GM12878 (cell line): ENCODE results near the gene FURIN. TPM values are rescaled to one million over a fixed set of nuclear protein-coding genes. Genes with fewer than 3 reads are reported as not detected.

Source experiments
- ATAC-seq: fragments of 200-7000 bp; cut with Tn5 transposase; 3 replicates; pipeline ENCODE4 v1.9.1; 2020; ENCODE audit warnings: mild to moderate bottlenecking, moderate library complexity
- BruUV-seq: library from RNA; stranded (reverse); fragments of 400-500 nt; replicated peaks from 2 replicates; lab custom pipeline; 2021; lab: Mats Ljungman, UMichigan
- CTCF ChIA-PET: fragments of 300-600 bp; sonication (Branson Sonifier 250); formaldehyde crosslinking; extraction: SDS; loops from one replicate; lab custom pipeline; 2021; ENCODE audit warnings: inconsistent platforms; lab: Yijun Ruan, JAX
- POLR2A ChIA-PET: fragments of 350-600 bp; formaldehyde crosslinking; extraction: SDS; loops from one replicate; lab custom pipeline; 2021; ENCODE audit warnings: inconsistent platforms; lab: Charles Lee
- RAD21 ChIA-PET: fragments of 300-600 bp; sonication (Branson Sonifier 250); formaldehyde crosslinking; loops from one replicate; lab custom pipeline; 2023; ENCODE audit warnings: antibody characterized with exemption; ENCODE audit not compliant: unreplicated experiment; lab: Charles Lee
- SMC1A ChIA-PET: fragments of 300-600 bp; sonication (Branson Sonifier 250); formaldehyde crosslinking; loops from one replicate; lab custom pipeline; 2023; ENCODE audit not compliant: unreplicated experiment, uncharacterized antibody; lab: Charles Lee
- DNase-seq: peaks from one replicate; pipeline ENCODE4 v3.0.0-alpha.2; 2011; ENCODE audit warnings: low read depth, low spot score
- FAIRE-seq: peaks from 3 replicates; lab custom pipeline; 2011; peaks lifted over from hg19 to GRCh38; lab: Jason Lieb, UNC
- H2AFZ ChIP-seq: 2 replicates; pipeline ENCODE4 v1.6.0; 2011; ENCODE audit warnings: low read depth, low read length, control low read depth; ENCODE audit not compliant: control insufficient read depth
- H3K27ac ChIP-seq: 2 replicates; pipeline ENCODE4 v1.5.1; 2011; ENCODE audit warnings: control low read depth; ENCODE audit not compliant: control insufficient read depth, insufficient read depth
- H3K27me3 ChIP-seq, 2 experiments: replicated peaks in 1 of 2; 2 replicates each; pipeline versions ENCODE4 v1.6.0 to v1.6.1; 2011; ENCODE audit warnings: low read length in 1 of 2; ENCODE audit not compliant: control insufficient read depth in 2 of 2, insufficient read depth in 2 of 2
- H3K36me3 ChIP-seq, 2 experiments: 2 replicates each; pipeline ENCODE4 v1.5.1; 2011; ENCODE audit warnings: low read length in 1 of 2; ENCODE audit not compliant: control insufficient read depth in 2 of 2, insufficient read depth in 2 of 2
- H3K4me1 ChIP-seq: 2 replicates; pipeline ENCODE4 v1.6.1; 2011; ENCODE audit warnings: mild to moderate bottlenecking, low read length, moderate library complexity, mixed read lengths; ENCODE audit not compliant: control insufficient read depth, insufficient read depth
- H3K4me2 ChIP-seq: 2 replicates; pipeline ENCODE4 v1.6.0; 2011; ENCODE audit warnings: control low read depth; ENCODE audit not compliant: control insufficient read depth, insufficient read depth
- H3K4me3 ChIP-seq: fragments of 200-600 bp; sonication (generic); 2 replicates; pipeline ENCODE4 v1.5.1; 2016
- H3K79me2 ChIP-seq: 2 replicates; pipeline ENCODE4 v1.6.0; 2011; ENCODE audit warnings: low read length; ENCODE audit not compliant: control insufficient read depth, insufficient read depth
- H3K9ac ChIP-seq: 2 replicates; pipeline ENCODE4 v1.8.0; 2011; ENCODE audit warnings: low read length, control low read depth, mixed read lengths; ENCODE audit not compliant: control insufficient read depth, insufficient read depth
- H3K9me3 ChIP-seq: replicated peaks from 3 replicates; pipeline ENCODE4 v1.5.1; 2011; ENCODE audit warnings: mild to moderate bottlenecking, low read length; ENCODE audit not compliant: control insufficient read depth, insufficient read depth
- H4K20me1 ChIP-seq: 2 replicates; pipeline ENCODE4 v1.6.0; 2011; ENCODE audit not compliant: control insufficient read depth, insufficient read depth
- ASH2L ChIP-seq: fragments of 300-600, 200-600 bp; sonication (generic); IDR thresholded peaks from 2 replicates; pipeline ENCODE4 v1.6.1; 2017; ENCODE audit warnings: low read depth, mild to moderate bottlenecking, borderline replicate concordance
- CBX3 ChIP-seq: fragments of 200-600 bp; sonication (generic); IDR thresholded peaks from 2 replicates; pipeline ENCODE4 v1.6.1; 2016; ENCODE audit warnings: low read depth, borderline replicate concordance
- CREB1 ChIP-seq: IDR thresholded peaks from 2 replicates; pipeline ENCODE4 v1.6.1; 2012; ENCODE audit warnings: low read depth, mild to moderate bottlenecking, inconsistent platforms
- EGR1 ChIP-seq, 2 experiments: IDR thresholded peaks; 1 replicate in 1 of 2; 2 replicates in 1 of 2; pipeline ENCODE4 v1.6.1; 2011 to 2012; ENCODE audit warnings: low read depth in 2 of 2, low read length in 2 of 2, borderline replicate concordance in 1 of 2, mild to moderate bottlenecking in 1 of 2, moderate library complexity in 1 of 2
- EP300 ChIP-seq, 2 experiments: fragments of 150-350 bp in 1 of 2; IDR thresholded peaks; 2 replicates each; pipeline ENCODE4 v1.6.1; 2011 to 2012; ENCODE audit warnings: low read depth in 2 of 2, low read length in 2 of 2, borderline replicate concordance in 1 of 2, improper control_type of control experiment in 1 of 2, inconsistent platforms in 1 of 2; ENCODE audit not compliant: control insufficient read depth in 1 of 2
- MYC ChIP-seq: IDR thresholded peaks from 2 replicates; pipeline ENCODE4 v1.6.1; 2011; ENCODE audit warnings: mild to moderate bottlenecking, low read length, moderate library complexity, inconsistent platforms; ENCODE audit not compliant: insufficient read depth, insufficient replicate concordance, insufficient read length, severe bottlenecking
- PML ChIP-seq: IDR thresholded peaks from 2 replicates; pipeline ENCODE4 v1.6.1; 2012; ENCODE audit warnings: low read length, inconsistent platforms
- RAD21 ChIP-seq: IDR thresholded peaks from 2 replicates; pipeline ENCODE4 v1.6.1; 2011; ENCODE audit warnings: mild to moderate bottlenecking, low read depth, low read length, moderate library complexity; ENCODE audit not compliant: insufficient read depth
- RAD51 ChIP-seq: fragments of 450-650 bp; IDR thresholded peaks from 2 replicates; pipeline ENCODE4 v1.6.1; 2016; ENCODE audit warnings: moderate library complexity, mild to moderate bottlenecking, inconsistent platforms
- RB1 ChIP-seq: fragments of 450-650 bp; formaldehyde crosslinking; IDR thresholded peaks from 2 replicates; pipeline ENCODE4 v1.6.1; 2017; ENCODE audit warnings: mild to moderate bottlenecking, borderline replicate concordance
- RUNX3 ChIP-seq: IDR thresholded peaks from 2 replicates; pipeline ENCODE4 v1.6.1; 2012; ENCODE audit warnings: low read length, inconsistent platforms
- SIN3A ChIP-seq: IDR thresholded peaks from 2 replicates; pipeline ENCODE4 v1.6.1; 2012; ENCODE audit warnings: low read depth, low read length, improper control_type of control experiment
- SPI1 ChIP-seq: IDR thresholded peaks from 2 replicates; pipeline ENCODE4 v1.6.1; 2011; ENCODE audit warnings: low read depth, mild to moderate bottlenecking, low read length, moderate library complexity, borderline replicate concordance; ENCODE audit not compliant: insufficient read depth
- SREBF1 ChIP-seq: IDR thresholded peaks from 2 replicates; pipeline ENCODE4 v1.6.1; 2012; ENCODE audit warnings: mild to moderate bottlenecking, low read length
- SUPT20H ChIP-seq: IDR thresholded peaks from 2 replicates; pipeline ENCODE4 v1.6.1; 2011; ENCODE audit warnings: low read depth, mild to moderate bottlenecking, low read length, moderate library complexity, borderline replicate concordance; ENCODE audit not compliant: control insufficient read depth
- TCF12 ChIP-seq: IDR thresholded peaks from 2 replicates; pipeline ENCODE4 v1.6.1; 2011; ENCODE audit warnings: low read depth, mild to moderate bottlenecking, low read length
- TCF3 ChIP-seq: IDR thresholded peaks from 2 replicates; pipeline ENCODE4 v1.6.1; 2012; ENCODE audit warnings: low read depth, mild to moderate bottlenecking, low read length, borderline replicate concordance; ENCODE audit not compliant: insufficient read depth
- YY1 ChIP-seq: IDR thresholded peaks from 2 replicates; pipeline ENCODE4 v1.6.1; 2011; ENCODE audit warnings: low read depth, mild to moderate bottlenecking, low read length
- whole genome bisulfite sequencing: methylation state at CpG from one replicate; pipeline ENCODE4 v1.1.6; 2016; ENCODE audit warnings: low lambda C conversion rate; ENCODE audit not compliant: insufficient replicate concordance, insufficient coverage; ENCODE audit errors: missing lambda C conversion rate; 5-methylcytosine and 5-hydroxymethylcytosine counted together
- in situ Hi-C: fragments of 300-500 bp; cut with MboI; formaldehyde crosslinking; loops from 9 replicates; pipeline ENCODE4 v1.14.3; 2018; ENCODE audit warnings: mixed read lengths
- intact Hi-C: fragments of 100-400 bp; cut with micrococcal nuclease; formaldehyde crosslinking; loops from one replicate; pipeline ENCODE4 v1.14.2; 2022; ENCODE audit not compliant: unreplicated experiment
- polyA plus RNA-seq, 11 experiments: library from polyadenylated mRNA; depleted of rRNA in 4 of 11; unstranded in 6 of 11; stranded (reverse) in 5 of 11; fragments of >200 nt; fragmentation: Nextera tagmentation in 4 of 11; fragmentation: Illumina TruSeq in 1 of 11; extraction: Ambion mirVana in 4 of 11; extraction: Trizol in 1 of 11; gene quantifications; 1 replicate in 1 of 11; 2 replicates in 10 of 11; pipeline versions ENCODE4 v1.2.1 to v1.2.3, GENCODE V29; 2011 to 2016; ENCODE audit warnings: inconsistent platforms in 2 of 11, missing spikeins in 2 of 11, low read depth in 1 of 11
- total RNA-seq, 4 experiments: library from RNA; depleted of rRNA in 3 of 4; stranded (reverse); fragments of >200 nt in 3 of 4; fragmentation: Illumina TruSeq in 1 of 4; extraction: Trizol in 1 of 4; gene quantifications; 2 replicates each; pipeline versions ENCODE4 v1.2.1 to v1.2.3, GENCODE V29; 2013 to 2021
- TF ChIP-seq, protein P1 (sequence below): fragments of 450-650 bp; IDR thresholded peaks from 2 replicates; pipeline ENCODE4 v1.6.1; 2017; ENCODE audit warnings: mild to moderate bottlenecking

FURIN gene
- total and polyA plus RNA-seq, 10 of the 15 experiments (the other 5 are each of a cell fraction or from before 2014, with no cell fraction given) = 0.47 to 39.9 (median 8.0) TPM

DNA sequence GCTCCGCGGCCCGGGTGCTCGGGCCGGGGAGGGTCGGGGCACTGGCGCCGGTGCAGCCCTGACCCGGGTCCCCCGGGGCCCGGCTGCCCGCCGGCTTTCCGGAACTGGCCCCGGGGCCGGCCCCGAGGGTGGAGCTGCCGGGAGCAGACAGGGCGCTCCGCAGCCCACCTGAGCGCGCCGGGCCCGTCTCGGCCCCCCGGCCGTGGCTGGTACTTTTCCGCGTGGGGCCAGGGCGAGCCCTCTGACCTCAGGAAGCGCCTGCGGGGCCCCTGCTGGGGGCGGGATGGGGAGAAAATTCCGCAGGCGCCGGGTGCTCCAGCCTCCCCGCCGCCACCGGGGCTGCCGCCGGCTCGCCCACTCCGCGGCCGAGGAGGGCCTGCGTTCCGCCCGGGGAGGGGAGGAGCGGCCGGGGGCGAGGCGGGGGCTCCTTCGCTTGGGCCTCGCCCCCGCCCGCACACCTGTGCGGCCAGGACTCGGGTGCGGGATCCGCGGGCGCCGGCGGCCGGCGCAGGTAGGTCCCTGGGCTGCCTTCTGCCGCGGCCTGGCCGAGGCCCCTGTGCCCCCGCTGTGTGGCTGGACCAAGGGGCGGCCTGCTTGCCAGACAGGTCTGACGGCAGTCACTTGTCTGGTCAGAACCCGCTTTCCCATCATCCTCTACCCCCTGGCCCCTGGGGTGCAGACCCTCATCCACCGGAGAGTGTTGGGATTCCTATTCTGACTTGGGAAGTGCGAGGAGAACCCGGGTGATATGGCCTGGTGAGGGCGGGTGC lies 3.5 kb downstream of the FURIN start (continued):
- no peak for TF ChIP-seq SIN3A
- TF ChIP-seq SPI1 = no peak
- TF ChIP-seq TCF3 = no peak
- TF ChIP-seq SREBF1 = no peak
- no peak for TF ChIP-seq CREB1

GRCh38 chr15:90872486-90873184 lies 4.2 kb downstream of the FURIN start:
- Histone ChIP-seq H3K27ac (peak overlapping the region; percentile 79), H3K9me3 (no peaks in the 10 kb centered on the region), H3K79me2 (peaks cover 29% of the 10 kb centered on the region), H3K36me3 (peaks cover 8 to 14% of the 10 kb centered on the region in 2 experiments; a peak in 3 of 4 replicates), H3K27me3 (no peaks in the 10 kb centered on the region), H3K4me1 (peaks cover 28% of the 10 kb centered on the region), H3K4me2 (peak overlapping the region; percentile 98), H3K9ac (peak overlapping the region; percentile 93), H4K20me1 (peaks cover 4% of the 10 kb centered on the region; the same call in 1 of the 2 replicates), H2AFZ (peak overlapping the region; percentile 13), H3K4me3 (peak overlapping the region; percentile 80)
- ChIA-PET RAD21 (interaction anchor here (1.1 to 1.7 kb wide), 7 partner anchors 20 to 216 kb away, joined by 3 to 8 read pairs (median 5); partner anchors contain the start of gene HDDC3), POLR2A (interaction anchor here (0.5 to 0.6 kb wide), 2 partner anchors 29 to 223 kb away, joined by 3 read pairs; no protein-coding TSS in a partner anchor), SMC1A (interaction anchor here (2.0 kb wide), 1 partner anchor 13 kb away, joined by 8 read pairs; no protein-coding TSS in a partner anchor), CTCF (interaction anchor here (0.6 to 2.2 kb wide), 6 partner anchors 14 to 651 kb away, joined by 3 to 16 read pairs (median 3); no protein-coding TSS in a partner anchor)
- ATAC-seq = peak; percentile 59
- WGBS = 4% methylated on average over 11 of the region's 12 CpGs
- TSS peak; percentile 68 for BruUV-seq
- in situ Hi-C loops (no loop called here), intact Hi-C loops (loop anchor here (5.0 kb wide), 3 partner anchors 40 to 155 kb away; partner anchors contain the start of gene BLM)
- FAIRE-seq = peak; percentile 68
- DNase-seq = no peak
- TF ChIP-seq CBX3 (no peak), RUNX3 (peak; percentile 52), RAD21 (no peak), MYC (no peak), EGR1 (IDR thresholded peaks at IDR 0.05; ENCODE audit: borderline replicate concordance in 1 of 2, low read depth in 2 of 2, low read length in 2 of 2) (peak in 1 of 2 experiments; percentile 54; a peak in 2 of 3 replicates), TCF12 (no peak), EP300 (IDR thresholded peaks at IDR 0.05; ENCODE audit: borderline replicate concordance in 1 of 2, control insufficient read depth in 1 of 2, low read depth in 2 of 2, low read length in 2 of 2) (0 out of 4 replicates have a peak, but pooled peaks have one; percentile 16 to 30), PML (0 out of 2 replicates have a peak, but pooled peaks have one; percentile 44), RB1 (no peak), YY1 (no peak), RAD51 (no peak), ASH2L (no peak), SUPT20H (no peak)
- TF ChIP-seq, protein P1, sequence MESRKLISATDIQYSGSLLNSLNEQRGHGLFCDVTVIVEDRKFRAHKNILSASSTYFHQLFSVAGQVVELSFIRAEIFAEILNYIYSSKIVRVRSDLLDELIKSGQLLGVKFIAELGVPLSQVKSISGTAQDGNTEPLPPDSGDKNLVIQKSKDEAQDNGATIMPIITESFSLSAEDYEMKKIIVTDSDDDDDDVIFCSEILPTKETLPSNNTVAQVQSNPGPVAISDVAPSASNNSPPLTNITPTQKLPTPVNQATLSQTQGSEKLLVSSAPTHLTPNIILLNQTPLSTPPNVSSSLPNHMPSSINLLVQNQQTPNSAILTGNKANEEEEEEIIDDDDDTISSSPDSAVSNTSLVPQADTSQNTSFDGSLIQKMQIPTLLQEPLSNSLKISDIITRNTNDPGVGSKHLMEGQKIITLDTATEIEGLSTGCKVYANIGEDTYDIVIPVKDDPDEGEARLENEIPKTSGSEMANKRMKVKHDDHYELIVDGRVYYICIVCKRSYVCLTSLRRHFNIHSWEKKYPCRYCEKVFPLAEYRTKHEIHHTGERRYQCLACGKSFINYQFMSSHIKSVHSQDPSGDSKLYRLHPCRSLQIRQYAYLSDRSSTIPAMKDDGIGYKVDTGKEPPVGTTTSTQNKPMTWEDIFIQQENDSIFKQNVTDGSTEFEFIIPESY = no peak
